Posterior cingulate gyrus (tissue), 11 donors: Measurements from ENCODE around the gene FMNL2.
"Not testable (repeated sequence)": the region's sequence is repeated elsewhere in the genome, so short reads cannot be mapped to it uniquely, and the experiment has no call there.

Experiments used
- DNase-seq, 10 donors: peaks; one replicate each; pipeline versions ENCODE4 v3.0.0 to v3.0.0-alpha.2; 2020 to 2021; ENCODE audit warnings: mixed read lengths in 3 of 10
- intact Hi-C: fragments of 100-400 bp; cut with DNase I; formaldehyde crosslinking; loops from one replicate; pipeline ENCODE4 v1.15.1; 2023

FMNL2 gene

GRCh38 chr2:152462779-152463178 is 127.8 kb downstream of the FMNL2 start:
- DNase-seq = no peak

GRCh38 chr2:152464851-152465470 is 130.0 kb downstream of the FMNL2 start:
- DNase-seq = no peak
- intact Hi-C loops = loop anchor here (5.0 kb wide), 1 partner anchor 128 kb away; the partner anchor contains the start of gene FMNL2

More at GRCh38 chr2:152462779-152463178, 127.8 kb downstream of the FMNL2 start:
- intact Hi-C loops = no loop called here

GRCh38 chr2:152465541-152465940 is 130.6 kb downstream of the FMNL2 start:
- DNase-seq = no peak
- intact Hi-C loops = loop anchor here (5.0 kb wide), 1 partner anchor 128 kb away; the partner anchor contains the start of gene FMNL2

- DNase-seq = no peak
- intact Hi-C loops = loop anchor here (5.0 kb wide), 1 partner anchor 129 kb away; the partner anchor contains the start of gene FMNL2
These were observed 131.1 kb downstream of the FMNL2 start for GRCh38 chr2:152466041-152466440.

- intact Hi-C loops = loop anchor here (5.0 kb wide), 1 partner anchor 130 kb away; the partner anchor contains the start of gene FMNL2
- DNase-seq = no peak
These were observed 132.2 kb downstream of the FMNL2 start for GRCh38 chr2:152466980-152467676.

GRCh38 chr2:152467677-152468410 is 132.9 kb downstream of the FMNL2 start:
- intact Hi-C loops = loop anchor here (5.0 kb wide), 1 partner anchor 131 kb away; the partner anchor contains the start of gene FMNL2

GRCh38 chr2:152468899-152469692 is 134.1 kb downstream of the FMNL2 start:
- peak in 1 of 10 donors; percentile 33 for DNase-seq
- intact Hi-C loops = loop anchor here (5.0 kb wide), 1 partner anchor 132 kb away; the partner anchor contains the start of gene FMNL2

More at GRCh38 chr2:152467677-152468410, 132.9 kb downstream of the FMNL2 start:
- no peak for DNase-seq

- DNase-seq = no peak
- intact Hi-C loops = no loop called here
These were observed 136.2 kb downstream of the FMNL2 start for GRCh38 chr2:152470861-152471854.

- no peak for DNase-seq
- intact Hi-C loops = no loop called here
These were observed 137.5 kb downstream of the FMNL2 start for GRCh38 chr2:152472481-152472887.

- intact Hi-C loops = no loop called here
- no peak for DNase-seq
These were observed 138.3 kb downstream of the FMNL2 start for GRCh38 chr2:152473151-152473857.

- intact Hi-C loops, DNase-seq: not testable (repeated sequence)
These were observed 139.5 kb downstream of the FMNL2 start for GRCh38 chr2:152474523-152474922.

GRCh38 chr2:152475982-152476381 is 141.0 kb downstream of the FMNL2 start:
- intact Hi-C loops = no loop called here
- DNase-seq = no peak

GRCh38 chr2:152477347-152478092 is 142.5 kb downstream of the FMNL2 start:
- intact Hi-C loops = no loop called here
- no peak for DNase-seq

GRCh38 chr2:152479282-152479681 is 144.3 kb downstream of the FMNL2 start:
- DNase-seq = no peak
- intact Hi-C loops = no loop called here

- DNase-seq = no peak
- intact Hi-C loops = no loop called here
These were observed 145.9 kb downstream of the FMNL2 start for GRCh38 chr2:152480821-152481399.

- no peak for DNase-seq
- intact Hi-C loops = no loop called here
These were observed 147.1 kb downstream of the FMNL2 start for GRCh38 chr2:152481881-152482583.
